H1 (cell line): Measurements from ENCODE around the gene TUT4. TPM values are rescaled to one million over a fixed set of nuclear protein-coding genes. Genes with fewer than 3 reads are reported as not detected.

Source experiments
- CTCF ChIA-PET: fragments of 300-600 bp; sonication (Branson Sonifier 250); formaldehyde crosslinking; loops from one replicate; lab custom pipeline; 2021; ENCODE audit not compliant: partially characterized antibody; lab: Charles Lee
- POLR2A ChIA-PET: fragments of 300-600 bp; sonication (Branson Sonifier 250); formaldehyde crosslinking; loops from one replicate; lab custom pipeline; 2021; ENCODE audit warnings: inconsistent platforms; ENCODE audit not compliant: partially characterized antibody; lab: Charles Lee
- DNase-seq, 2 experiments: peaks; one replicate each; pipeline versions ENCODE4 v3.0.0 to v3.0.0-alpha.2; 2010 to 2022; ENCODE audit warnings: low spot score in 2 of 2, low read depth in 1 of 2, mixed read lengths in 1 of 2
- FAIRE-seq: peaks from 2 replicates; lab custom pipeline; 2011; peaks lifted over from hg19 to GRCh38; lab: Jason Lieb, UNC
- H2AFZ ChIP-seq: 2 replicates; pipeline ENCODE4 v1.8.1; 2012; ENCODE audit warnings: low read length, inconsistent platforms
- H2AK5ac ChIP-seq: 2 replicates; pipeline ENCODE4 v1.6.1; 2013; ENCODE audit warnings: low read depth, low read length
- H2BK120ac ChIP-seq: replicated peaks from 2 replicates; pipeline ENCODE3; 2013; ENCODE audit warnings: low read depth, low read length, inconsistent platforms
- H2BK12ac ChIP-seq: 2 replicates; pipeline ENCODE4 v1.6.1; 2013; ENCODE audit warnings: low read depth, low read length
- H2BK15ac ChIP-seq: 2 replicates; pipeline ENCODE4 v1.6.1; 2013; ENCODE audit warnings: low read length
- H2BK20ac ChIP-seq: 2 replicates; pipeline ENCODE4 v1.6.1; 2013; ENCODE audit warnings: low read length
- H2BK5ac ChIP-seq: 2 replicates; pipeline ENCODE4 v1.6.1; 2013; ENCODE audit warnings: low read depth, low read length
- H3K14ac ChIP-seq: 2 replicates; pipeline ENCODE4 v1.6.1; 2013; ENCODE audit warnings: inconsistent platforms; ENCODE audit not compliant: insufficient read length
- H3K18ac ChIP-seq: 2 replicates; pipeline ENCODE4 v1.6.1; 2013; ENCODE audit warnings: low read length; ENCODE audit errors: extremely low read depth
- H3K23ac ChIP-seq: 2 replicates; pipeline ENCODE4 v1.6.1; 2013; ENCODE audit warnings: inconsistent platforms; ENCODE audit not compliant: insufficient read length
- H3K23me2 ChIP-seq: 2 replicates; pipeline ENCODE4 v1.6.1; 2013; ENCODE audit warnings: low read depth, low read length
- H3K27ac ChIP-seq: 2 replicates; pipeline ENCODE4 v1.6.1; 2011; ENCODE audit warnings: low read depth, low read length, inconsistent platforms
- H3K27me3 ChIP-seq, 4 experiments: replicated peaks in 1 of 4; 1 replicate in 1 of 4; 2 replicates in 3 of 4; pipeline versions ENCODE4 v1.6.1 to v1.8.1; 2011 to 2013; ENCODE audit warnings: low read length in 3 of 4, mild to moderate bottlenecking in 3 of 4, inconsistent platforms in 2 of 4, mixed read lengths in 2 of 4, moderate library complexity in 1 of 4; ENCODE audit not compliant: control insufficient read depth in 3 of 4, insufficient read depth in 3 of 4; ENCODE audit errors: extremely low read depth in 1 of 4
- H3K36me3 ChIP-seq, 4 experiments: 2 replicates each; pipeline versions ENCODE4 v1.6.1 to v1.8.1; 2011 to 2013; ENCODE audit warnings: mild to moderate bottlenecking in 4 of 4, low read length in 3 of 4, moderate library complexity in 2 of 4, control low read depth in 1 of 4, inconsistent platforms in 1 of 4; ENCODE audit not compliant: insufficient read depth in 4 of 4, control insufficient read depth in 2 of 4
- H3K4ac ChIP-seq: replicated peaks from 2 replicates; pipeline ENCODE3; 2013; ENCODE audit warnings: low read length, low read depth, mixed read lengths, inconsistent platforms; ENCODE audit not compliant: insufficient read length
- H3K4me1 ChIP-seq, 4 experiments: replicated peaks in 1 of 4; 1 replicate in 1 of 4; 2 replicates in 3 of 4; pipeline versions ENCODE4 v1.6.1 to v1.8.1; 2011 to 2013; ENCODE audit warnings: low read length in 3 of 4, inconsistent platforms in 2 of 4, mixed read lengths in 1 of 4; ENCODE audit not compliant: insufficient read depth in 4 of 4, control insufficient read depth in 3 of 4
- H3K4me2 ChIP-seq, 2 experiments: 2 replicates each; pipeline versions ENCODE4 v1.6.1 to v1.8.1; 2011 to 2013; ENCODE audit warnings: low read depth in 2 of 2, low read length in 2 of 2, control low read depth in 1 of 2, inconsistent platforms in 1 of 2, mild to moderate bottlenecking in 1 of 2; ENCODE audit not compliant: insufficient read depth in 1 of 2
- H3K4me3 ChIP-seq, 4 experiments: fragments of 200-600, 300-600 bp in 1 of 4; sonication (generic), shearing (Covaris generic), sonication (Bioruptor Twin) in 1 of 4; 2 replicates each; pipeline versions ENCODE4 v1.5.1 to v1.8.1; 2011 to 2016; ENCODE audit warnings: low read length in 4 of 4, low read depth in 3 of 4, control low read depth in 2 of 4, inconsistent platforms in 2 of 4, mild to moderate bottlenecking in 2 of 4, mixed read lengths in 1 of 4, moderate library complexity in 1 of 4; ENCODE audit not compliant: insufficient read depth in 2 of 4; ENCODE audit errors: extremely low read depth in 1 of 4
- H3K56ac ChIP-seq: replicated peaks from 2 replicates; pipeline ENCODE3; 2013; ENCODE audit warnings: low read depth, mild to moderate bottlenecking, mixed read lengths, low read length, inconsistent platforms; ENCODE audit not compliant: insufficient read length
- H3K79me1 ChIP-seq: 2 replicates; pipeline ENCODE4 v1.6.1; 2013; ENCODE audit warnings: low read depth, low read length, control low read depth
- H3K79me2 ChIP-seq, 2 experiments: 2 replicates each; pipeline versions ENCODE4 v1.6.1 to v1.8.1; 2012 to 2013; ENCODE audit warnings: low read length in 2 of 2, mild to moderate bottlenecking in 2 of 2, inconsistent platforms in 1 of 2; ENCODE audit not compliant: insufficient read depth in 2 of 2, control insufficient read depth in 1 of 2
- H3K9ac ChIP-seq, 4 experiments: replicated peaks in 1 of 4; 1 replicate in 1 of 4; 2 replicates in 3 of 4; pipeline versions ENCODE4 v1.6.1 to v1.8.1; 2011 to 2013; ENCODE audit warnings: low read depth in 3 of 4, low read length in 3 of 4, control low read depth in 2 of 4, mild to moderate bottlenecking in 2 of 4, moderate library complexity in 2 of 4, inconsistent platforms in 1 of 4; ENCODE audit errors: extremely low read depth in 1 of 4
- H3K9me3 ChIP-seq, 2 experiments: 2 replicates each; pipeline versions ENCODE4 v1.6.1 to v1.8.1; 2012 to 2013; ENCODE audit warnings: mild to moderate bottlenecking in 2 of 2, moderate library complexity in 2 of 2, control low read depth in 1 of 2, inconsistent platforms in 1 of 2, low read depth in 1 of 2, low read length in 1 of 2, mixed read lengths in 1 of 2; ENCODE audit not compliant: insufficient read depth in 2 of 2
- H4K20me1 ChIP-seq, 2 experiments: replicated peaks in 1 of 2; 2 replicates each; pipeline versions ENCODE3 to v1.8.1; 2011 to 2013; ENCODE audit warnings: inconsistent platforms in 2 of 2, low read length in 2 of 2, mild to moderate bottlenecking in 1 of 2; ENCODE audit not compliant: insufficient read depth in 2 of 2, control insufficient read depth in 1 of 2
- H4K5ac ChIP-seq: 2 replicates; pipeline ENCODE4 v1.6.1; 2013; ENCODE audit warnings: low read length, low read depth, mixed read lengths, inconsistent platforms; ENCODE audit not compliant: insufficient read length
- H4K8ac ChIP-seq: 2 replicates; pipeline ENCODE4 v1.8.0; 2013; ENCODE audit warnings: mild to moderate bottlenecking, moderate library complexity, low read length, inconsistent platforms; ENCODE audit not compliant: insufficient read depth; ENCODE audit errors: extremely low read depth
- H4K91ac ChIP-seq: replicated peaks from 2 replicates; pipeline ENCODE3; 2013; ENCODE audit warnings: low read length, mixed read lengths, inconsistent platforms; ENCODE audit not compliant: insufficient read length
- CBX8 ChIP-seq: fragments of 300-800, 300-1000 bp; sonication (generic); IDR thresholded peaks from 2 replicates; pipeline ENCODE4 v1.7.1; 2016; ENCODE audit warnings: low read depth, low read length, borderline replicate concordance
- CTBP2 ChIP-seq: IDR thresholded peaks from 2 replicates; pipeline ENCODE4 v1.7.0; 2011; ENCODE audit warnings: borderline replicate concordance, mild to moderate bottlenecking, moderate library complexity, mixed read lengths, low read length; ENCODE audit not compliant: insufficient read depth, insufficient read length
- CTCF ChIP-seq, 3 experiments: IDR thresholded peaks; 1 replicate in 2 of 3; 2 replicates in 1 of 3; pipeline versions ENCODE4 v1.5.1 to v1.6.1; 2011; ENCODE audit warnings: low read length in 3 of 3, mild to moderate bottlenecking in 3 of 3, inconsistent platforms in 2 of 3, low read depth in 1 of 3, moderate library complexity in 1 of 3; ENCODE audit not compliant: insufficient read depth in 1 of 3; ENCODE audit errors: control extremely low read depth in 1 of 3
- MAFK ChIP-seq: IDR thresholded peaks from 2 replicates; pipeline ENCODE4 v1.6.1; 2012; ENCODE audit warnings: low read depth, mild to moderate bottlenecking, improper control_type of control experiment, low read length
- NANOG ChIP-seq: IDR thresholded peaks from 2 replicates; pipeline ENCODE4 v1.6.1; 2011; ENCODE audit warnings: low read length, low read depth, mild to moderate bottlenecking, inconsistent platforms; ENCODE audit not compliant: insufficient read depth, poor library complexity, severe bottlenecking
- SP2 ChIP-seq: IDR thresholded peaks from 2 replicates; pipeline ENCODE4 v1.6.1; 2012; ENCODE audit warnings: mild to moderate bottlenecking, low read length, inconsistent platforms
- WGBS, 2 experiments: shearing (Covaris generic) in 1 of 2; methylation state at CpG; one replicate each; pipeline versions ENCODE4 v1.1.6 to v1.1.7; 2013 to 2015; ENCODE audit warnings: low lambda C conversion rate in 2 of 2, mixed read lengths in 2 of 2, inconsistent platforms in 1 of 2, low coverage in 1 of 2, missing lambda C conversion rate in 1 of 2; ENCODE audit not compliant: insufficient replicate concordance in 2 of 2, insufficient coverage in 1 of 2, insufficient read length in 1 of 2; ENCODE audit errors: extremely low coverage in 1 of 2, missing lambda C conversion rate in 1 of 2; 5-methylcytosine and 5-hydroxymethylcytosine counted together
- polyA plus RNA-seq, 7 experiments: library from polyadenylated mRNA; depleted of rRNA in 3 of 7; stranded (reverse) in 5 of 7; unstranded in 2 of 7; fragments of >200 nt in 5 of 7; fragments of 200-250 nt in 2 of 7; gene quantifications; 1 replicate in 5 of 7; 2 replicates in 1 of 7; 4 replicates in 1 of 7; pipeline versions ENCODE4 v1.2.1 to v1.2.3, GENCODE V29; 2011 to 2013; ENCODE audit warnings: missing spikeins in 2 of 7, mixed read lengths in 2 of 7
- total RNA-seq: library from RNA; stranded (reverse); fragmentation: NEBNext Ultra II Directional; extraction: Animal tissue kit (Norgen Biotek cat#: 25700); gene quantifications from 2 replicates; pipeline ENCODE4 v1.2.1, GENCODE V29; 2021

Gene TUT4
- total and polyA plus RNA-seq, 2 of the 8 experiments (the other 6 are each of a cell fraction or from before 2014, with no cell fraction given): 54.5 to 63.3 TPM

DNA sequence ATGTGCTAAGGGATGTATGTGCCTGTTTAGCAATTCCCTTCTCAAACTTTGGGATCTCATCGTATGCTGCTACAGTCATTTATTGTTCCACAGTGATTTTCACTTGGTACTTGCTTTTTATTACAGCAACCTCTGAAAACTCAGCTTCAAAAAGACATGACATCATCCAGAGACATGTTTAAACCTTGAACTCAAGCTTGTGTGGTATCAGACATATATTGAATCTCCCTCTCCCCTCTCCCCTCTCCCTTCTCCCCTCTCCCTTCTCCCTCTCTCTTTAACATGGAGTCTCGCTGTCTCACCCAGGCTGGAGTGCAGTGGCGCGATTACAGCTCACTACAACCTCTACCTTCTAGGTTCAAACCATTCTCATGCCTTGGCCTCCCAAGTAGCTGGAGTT lies 19.5 kb upstream of the TUT4 start:
- H2BK5ac ChIP-seq: no peak overlapping the region
- H4K5ac ChIP-seq: no peak overlapping the region
- H2AK5ac ChIP-seq: no peak overlapping the region
- DNase-seq (no peak), FAIRE-seq (no peak)
- no peak overlapping the region for H3K18ac ChIP-seq
- no peak overlapping the region for H3K27ac ChIP-seq
- no peaks in the 10 kb centered on the region for H4K20me1 ChIP-seq
- no peak overlapping the region for H3K4me2 ChIP-seq
- CTCF ChIA-PET: no interaction called here
- no peak overlapping the region for H3K4ac ChIP-seq
- H3K9me3 ChIP-seq: no peaks in the 10 kb centered on the region
- no peak overlapping the region for H3K9ac ChIP-seq
- H3K23me2 ChIP-seq: no peaks in the 10 kb centered on the region; the same call in 1 of the 2 replicates
- no peak overlapping the region for H4K8ac ChIP-seq
- no peak overlapping the region for H2BK20ac ChIP-seq
- no peak overlapping the region for H3K14ac ChIP-seq
- WGBS, 2 experiments: 92% methylated on average over 4 of the region's 4 CpGs; no CpG with 5 or more reads in 1 of the 2 experiments
- H3K56ac ChIP-seq: no peak overlapping the region
- POLR2A ChIA-PET: no interaction called here
- no peaks in the 10 kb centered on the region for H3K27me3 ChIP-seq
- no peak overlapping the region for H2BK120ac ChIP-seq
- H2BK12ac ChIP-seq: no peak overlapping the region
- no peak overlapping the region for H4K91ac ChIP-seq
- H2BK15ac ChIP-seq: no peak overlapping the region
- no peak overlapping the region for H2AFZ ChIP-seq
- no peaks in the 10 kb centered on the region for H3K36me3 ChIP-seq
- H3K23ac ChIP-seq: no peak overlapping the region
- H3K4me1 ChIP-seq: 0 out of 7 replicates have a peak, but pooled peaks cover 0 to 2% (median 0%) of the 10 kb centered on the region in 4 experiments
- no peaks in the 10 kb centered on the region for H3K79me2 ChIP-seq
- no peak overlapping the region for H3K4me3 ChIP-seq
- TF ChIP-seq MAFK (no peak), CBX8 (no peak), SP2 (no peak), CTCF (IDR thresholded peaks at IDR 0.05; ENCODE audit: control extremely low read depth in 1 of 3, insufficient read depth in 1 of 3, low read depth in 1 of 3, low read length in 3 of 3) (no peak), NANOG (no peak), CTBP2 (no peak)
- TF ChIP-seq, all 59 proteins: peak for 0
- no peaks in the 10 kb centered on the region for H3K79me1 ChIP-seq
